ENCODE results near the gene AVEN. TPM values are rescaled to one million over a fixed set of nuclear protein-coding genes. Genes with fewer than 3 reads are reported as not detected.

AVEN gene
- total and polyA plus RNA-seq, 2 experiments from 2014 or later, result 7.7 to 10.3 TPM

DNA sequence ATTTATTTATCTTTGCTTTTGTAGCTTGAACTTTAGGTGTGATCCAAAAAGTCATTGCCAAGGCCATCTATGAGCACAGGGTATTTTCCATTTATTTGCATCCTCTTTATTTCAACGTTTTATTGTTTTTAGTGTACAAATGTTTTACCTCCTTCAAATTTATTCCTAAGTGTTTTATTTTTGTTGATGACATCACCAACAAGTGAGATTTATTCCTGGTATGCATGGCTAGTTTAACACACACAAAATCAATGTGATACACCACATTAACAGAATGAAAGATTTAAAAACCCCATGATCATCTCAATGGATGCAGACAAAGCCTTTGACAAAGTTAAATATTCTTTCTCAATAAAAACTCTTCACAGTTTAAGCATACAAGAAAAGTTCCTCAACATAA lies 137.0 kb downstream of the AVEN start:
- Histone ChIP-seq H3K4me1 (ENCODE audit: insufficient read depth) (no peaks in the 10 kb centered on the region; the same call in 1 of the 2 replicates), H3K4me3 (no peak overlapping the region), H4K20me1 (replicated peaks; ENCODE audit: insufficient read depth) (no peaks in the 10 kb centered on the region), H3K36me3 (ENCODE audit: insufficient read depth) (no peaks in the 10 kb centered on the region), H3F3A (replicated peaks; ENCODE audit: low read depth) (no peaks in the 10 kb centered on the region), H3K27me3 (ENCODE audit: insufficient read depth) (no peaks in the 10 kb centered on the region), H3K4me2 (no peak overlapping the region), H3K9me2 (ENCODE audit: insufficient read depth) (peaks cover 5% of the 10 kb centered on the region; the same call in 1 of the 2 replicates), H3K79me2 (replicated peaks; ENCODE audit: insufficient read depth) (no peaks in the 10 kb centered on the region), H3K27ac (ENCODE audit: low read depth) (no peak overlapping the region), H2AFZ (no peak overlapping the region)
- Mint-ChIP-seq H3K27ac (no peak overlapping the region), H3K4me3 (no peak overlapping the region), H3K9me3 (no peaks in the 10 kb centered on the region), H3K27me3 (ENCODE audit: insufficient read depth, low read depth, poor library complexity) (peaks cover 5% of the 10 kb centered on the region), H3K4me1 (peaks cover 8% of the 10 kb centered on the region; the same call in 2 of the 3 replicates), H3K36me3 (ENCODE audit: low read depth) (no peaks in the 10 kb centered on the region)
- TF ChIP-seq EZH2phosphoT487 (IDR thresholded peaks at IDR 0.05; ENCODE audit: unreplicated experiment), result no peak
- no peak for TF ChIP-seq STAT1 (IDR thresholded peaks at IDR 0.05; ENCODE audit: unreplicated experiment)
- no peak for TF ChIP-seq ZNF114 (CRISPR knock-in tag; IDR thresholded peaks at IDR 0.05)
- TF ChIP-seq, protein P1, sequence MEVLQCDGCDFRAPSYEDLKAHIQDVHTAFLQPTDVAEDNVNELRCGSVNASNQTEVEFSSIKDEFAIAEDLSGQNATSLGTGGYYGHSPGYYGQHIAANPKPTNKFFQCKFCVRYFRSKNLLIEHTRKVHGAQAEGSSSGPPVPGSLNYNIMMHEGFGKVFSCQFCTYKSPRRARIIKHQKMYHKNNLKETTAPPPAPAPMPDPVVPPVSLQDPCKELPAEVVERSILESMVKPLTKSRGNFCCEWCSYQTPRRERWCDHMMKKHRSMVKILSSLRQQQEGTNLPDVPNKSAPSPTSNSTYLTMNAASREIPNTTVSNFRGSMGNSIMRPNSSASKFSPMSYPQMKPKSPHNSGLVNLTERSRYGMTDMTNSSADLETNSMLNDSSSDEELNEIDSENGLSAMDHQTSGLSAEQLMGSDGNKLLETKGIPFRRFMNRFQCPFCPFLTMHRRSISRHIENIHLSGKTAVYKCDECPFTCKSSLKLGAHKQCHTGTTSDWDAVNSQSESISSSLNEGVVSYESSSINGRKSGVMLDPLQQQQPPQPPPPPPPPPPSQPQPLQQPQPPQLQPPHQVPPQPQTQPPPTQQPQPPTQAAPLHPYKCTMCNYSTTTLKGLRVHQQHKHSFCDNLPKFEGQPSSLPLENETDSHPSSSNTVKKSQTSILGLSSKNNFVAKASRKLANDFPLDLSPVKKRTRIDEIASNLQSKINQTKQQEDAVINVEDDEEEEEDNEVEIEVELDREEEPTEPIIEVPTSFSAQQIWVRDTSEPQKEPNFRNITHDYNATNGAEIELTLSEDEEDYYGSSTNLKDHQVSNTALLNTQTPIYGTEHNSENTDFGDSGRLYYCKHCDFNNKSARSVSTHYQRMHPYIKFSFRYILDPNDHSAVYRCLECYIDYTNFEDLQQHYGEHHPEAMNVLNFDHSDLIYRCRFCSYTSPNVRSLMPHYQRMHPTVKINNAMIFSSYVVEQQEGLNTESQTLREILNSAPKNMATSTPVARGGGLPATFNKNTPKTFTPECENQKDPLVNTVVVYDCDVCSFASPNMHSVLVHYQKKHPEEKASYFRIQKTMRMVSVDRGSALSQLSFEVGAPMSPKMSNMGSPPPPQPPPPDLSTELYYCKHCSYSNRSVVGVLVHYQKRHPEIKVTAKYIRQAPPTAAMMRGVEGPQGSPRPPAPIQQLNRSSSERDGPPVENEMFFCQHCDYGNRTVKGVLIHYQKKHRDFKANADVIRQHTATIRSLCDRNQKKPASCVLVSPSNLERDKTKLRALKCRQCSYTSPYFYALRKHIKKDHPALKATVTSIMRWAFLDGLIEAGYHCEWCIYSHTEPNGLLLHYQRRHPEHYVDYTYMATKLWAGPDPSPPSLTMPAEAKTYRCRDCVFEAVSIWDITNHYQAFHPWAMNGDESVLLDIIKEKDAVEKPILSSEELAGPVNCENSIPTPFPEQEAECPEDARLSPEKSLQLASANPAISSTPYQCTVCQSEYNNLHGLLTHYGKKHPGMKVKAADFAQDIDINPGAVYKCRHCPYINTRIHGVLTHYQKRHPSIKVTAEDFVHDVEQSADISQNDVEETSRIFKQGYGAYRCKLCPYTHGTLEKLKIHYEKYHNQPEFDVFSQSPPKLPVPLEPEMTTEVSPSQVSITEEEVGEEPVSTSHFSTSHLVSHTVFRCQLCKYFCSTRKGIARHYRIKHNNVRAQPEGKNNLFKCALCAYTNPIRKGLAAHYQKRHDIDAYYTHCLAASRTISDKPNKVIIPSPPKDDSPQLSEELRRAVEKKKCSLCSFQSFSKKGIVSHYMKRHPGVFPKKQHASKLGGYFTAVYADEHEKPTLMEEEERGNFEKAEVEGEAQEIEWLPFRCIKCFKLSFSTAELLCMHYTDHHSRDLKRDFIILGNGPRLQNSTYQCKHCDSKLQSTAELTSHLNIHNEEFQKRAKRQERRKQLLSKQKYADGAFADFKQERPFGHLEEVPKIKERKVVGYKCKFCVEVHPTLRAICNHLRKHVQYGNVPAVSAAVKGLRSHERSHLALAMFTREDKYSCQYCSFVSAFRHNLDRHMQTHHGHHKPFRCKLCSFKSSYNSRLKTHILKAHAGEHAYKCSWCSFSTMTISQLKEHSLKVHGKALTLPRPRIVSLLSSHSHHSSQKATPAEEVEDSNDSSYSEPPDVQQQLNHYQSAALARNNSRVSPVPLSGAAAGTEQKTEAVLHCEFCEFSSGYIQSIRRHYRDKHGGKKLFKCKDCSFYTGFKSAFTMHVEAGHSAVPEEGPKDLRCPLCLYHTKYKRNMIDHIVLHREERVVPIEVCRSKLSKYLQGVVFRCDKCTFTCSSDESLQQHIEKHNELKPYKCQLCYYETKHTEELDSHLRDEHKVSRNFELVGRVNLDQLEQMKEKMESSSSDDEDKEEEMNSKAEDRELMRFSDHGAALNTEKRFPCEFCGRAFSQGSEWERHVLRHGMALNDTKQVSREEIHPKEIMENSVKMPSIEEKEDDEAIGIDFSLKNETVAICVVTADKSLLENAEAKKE (CRISPR knock-in tag; IDR thresholded peaks at IDR 0.05), result no peak
- TF ChIP-seq CREB1 (CRISPR knock-in tag; IDR thresholded peaks at IDR 0.05; ENCODE audit: low read depth), result no peak
- no peak for TF ChIP-seq ZNF331 (CRISPR knock-in tag; IDR thresholded peaks at IDR 0.05; ENCODE audit: low read depth)
- no peak for TF ChIP-seq CTCF (conservative IDR thresholded peaks at IDR 0.05; ENCODE audit: low read depth in 2 of 2)
- no peak for TF ChIP-seq NANOG (IDR thresholded peaks at IDR 0.05; ENCODE audit: borderline replicate concordance)
- TF ChIP-seq, protein P2, sequence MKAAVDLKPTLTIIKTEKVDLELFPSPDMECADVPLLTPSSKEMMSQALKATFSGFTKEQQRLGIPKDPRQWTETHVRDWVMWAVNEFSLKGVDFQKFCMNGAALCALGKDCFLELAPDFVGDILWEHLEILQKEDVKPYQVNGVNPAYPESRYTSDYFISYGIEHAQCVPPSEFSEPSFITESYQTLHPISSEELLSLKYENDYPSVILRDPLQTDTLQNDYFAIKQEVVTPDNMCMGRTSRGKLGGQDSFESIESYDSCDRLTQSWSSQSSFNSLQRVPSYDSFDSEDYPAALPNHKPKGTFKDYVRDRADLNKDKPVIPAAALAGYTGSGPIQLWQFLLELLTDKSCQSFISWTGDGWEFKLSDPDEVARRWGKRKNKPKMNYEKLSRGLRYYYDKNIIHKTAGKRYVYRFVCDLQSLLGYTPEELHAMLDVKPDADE (IDR thresholded peaks at IDR 0.05), result no peak
- no peak for TF ChIP-seq EZH2 (IDR thresholded peaks at IDR 0.05; ENCODE audit: low read depth, unreplicated experiment)
- TF ChIP-seq JUNB (IDR thresholded peaks at IDR 0.05; ENCODE audit: unreplicated experiment), result no peak
- TF ChIP-seq REST (IDR thresholded peaks at IDR 0.05; ENCODE audit: unreplicated experiment), result no peak
- no peak for TF ChIP-seq POLR2AphosphoS5 (IDR thresholded peaks at IDR 0.05; ENCODE audit: low read depth)
- DNase-seq (ENCODE audit: low spot score) (no peak), ATAC-seq (no peak)

Measured in GM23338 (cell line).